Measurements from ENCODE around the gene CDC26. TPM values are rescaled to one million over a fixed set of nuclear protein-coding genes. Genes with fewer than 3 reads are reported as not detected.
"Not testable (repeated sequence)": the region's sequence is repeated elsewhere in the genome, so short reads cannot be mapped to it uniquely, and the experiment has no call there.

CDC26 gene
- total RNA-seq, 4 donors from 2014 or later, result 41.5 to 77.2 (median 48.5) TPM

DNA sequence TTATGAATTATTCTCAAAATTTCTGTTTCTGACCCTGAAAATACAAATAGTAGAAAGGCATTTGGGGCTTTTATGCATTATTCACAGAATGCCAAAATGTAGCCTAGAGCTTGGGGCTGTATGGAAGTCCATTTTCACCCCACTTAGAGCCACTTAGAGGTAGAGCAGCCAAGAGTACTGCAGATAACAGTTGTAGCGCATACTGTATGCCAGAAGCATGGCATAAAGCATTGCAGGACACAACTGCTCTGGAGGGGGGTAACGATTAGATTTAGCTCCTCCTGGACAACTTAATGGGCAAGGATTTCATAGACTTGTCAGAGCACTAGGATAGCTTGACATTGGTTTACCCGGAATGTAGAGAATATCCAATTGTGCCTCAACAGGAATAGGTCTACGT lies 38.3 kb downstream of the CDC26 start:
- H3K4me1 ChIP-seq, result peaks cover 0 to 20% (median 12%) of the 10 kb centered on the region in 4 donors
- H3K27ac ChIP-seq (replicated peaks in 1 of 4), result no peak overlapping the region
- H3K4me3 ChIP-seq, result no peak overlapping the region
- H3K36me3 ChIP-seq, result no peaks in the 10 kb centered on the region
- no peaks in the 10 kb centered on the region for H3K27me3 ChIP-seq
- intact Hi-C loops (cut with DNase I), result no loop called here
- H3K9me3 ChIP-seq, result no peaks in the 10 kb centered on the region
- TF ChIP-seq POLR2AphosphoS5 (IDR thresholded peaks at IDR 0.05) (no peak), EP300 (IDR thresholded peaks at IDR 0.05) (no peak), POLR2A (IDR thresholded peaks at IDR 0.05; ENCODE audit: low read depth) (no peak)
- TF ChIP-seq, protein P1, sequence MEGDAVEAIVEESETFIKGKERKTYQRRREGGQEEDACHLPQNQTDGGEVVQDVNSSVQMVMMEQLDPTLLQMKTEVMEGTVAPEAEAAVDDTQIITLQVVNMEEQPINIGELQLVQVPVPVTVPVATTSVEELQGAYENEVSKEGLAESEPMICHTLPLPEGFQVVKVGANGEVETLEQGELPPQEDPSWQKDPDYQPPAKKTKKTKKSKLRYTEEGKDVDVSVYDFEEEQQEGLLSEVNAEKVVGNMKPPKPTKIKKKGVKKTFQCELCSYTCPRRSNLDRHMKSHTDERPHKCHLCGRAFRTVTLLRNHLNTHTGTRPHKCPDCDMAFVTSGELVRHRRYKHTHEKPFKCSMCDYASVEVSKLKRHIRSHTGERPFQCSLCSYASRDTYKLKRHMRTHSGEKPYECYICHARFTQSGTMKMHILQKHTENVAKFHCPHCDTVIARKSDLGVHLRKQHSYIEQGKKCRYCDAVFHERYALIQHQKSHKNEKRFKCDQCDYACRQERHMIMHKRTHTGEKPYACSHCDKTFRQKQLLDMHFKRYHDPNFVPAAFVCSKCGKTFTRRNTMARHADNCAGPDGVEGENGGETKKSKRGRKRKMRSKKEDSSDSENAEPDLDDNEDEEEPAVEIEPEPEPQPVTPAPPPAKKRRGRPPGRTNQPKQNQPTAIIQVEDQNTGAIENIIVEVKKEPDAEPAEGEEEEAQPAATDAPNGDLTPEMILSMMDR (IDR thresholded peaks at IDR 0.05), result no peak
- 87% methylated on average over 4 of the region's 4 CpGs for WGBS
- no peak for DNase-seq (ENCODE audit: extremely low spot score)

- WGBS, result 78% methylated on average over 10 of the region's 10 CpGs
Observed at GRCh38 chr9:113235701-113236255, 39.6 kb downstream of the CDC26 start.

GRCh38 chr9:113231701-113232100 lies 43.7 kb downstream of the CDC26 start:
- H3K4me1 ChIP-seq, result peaks cover 0 to 14% (median 7%) of the 10 kb centered on the region in 4 donors
- intact Hi-C loops (cut with DNase I), result no loop called here
- H3K27me3 ChIP-seq, result no peaks in the 10 kb centered on the region
- no peak overlapping the region for H3K4me3 ChIP-seq
- no peaks in the 10 kb centered on the region for H3K9me3 ChIP-seq
- no peak for TF ChIP-seq POLR2A (IDR thresholded peaks at IDR 0.05; ENCODE audit: low read depth)
- no peak for TF ChIP-seq POLR2AphosphoS5 (IDR thresholded peaks at IDR 0.05)
- no peak for TF ChIP-seq EP300 (IDR thresholded peaks at IDR 0.05)
- TF ChIP-seq, protein P1 (IDR thresholded peaks at IDR 0.05), result no peak
- H3K27ac ChIP-seq (replicated peaks in 1 of 4), result no peak overlapping the region
- 100% methylated on average over 2 of the region's 2 CpGs for WGBS
- no peak for DNase-seq (ENCODE audit: extremely low spot score)
- H3K36me3 ChIP-seq, result peaks cover 0 to 5% (median 0%) of the 10 kb centered on the region in 4 donors

More at GRCh38 chr9:113235701-113236255, 39.6 kb downstream of the CDC26 start:
- H3K27ac ChIP-seq (replicated peaks in 1 of 4); H3K9me3 ChIP-seq; H3K4me3 ChIP-seq; H3K36me3 ChIP-seq; intact Hi-C loops (cut with DNase I); H3K27me3 ChIP-seq; DNase-seq (ENCODE audit: extremely low spot score): not testable (repeated sequence)
- peaks cover 0 to 20% (median 12%) of the 10 kb centered on the region in 4 donors for H3K4me1 ChIP-seq

DNA sequence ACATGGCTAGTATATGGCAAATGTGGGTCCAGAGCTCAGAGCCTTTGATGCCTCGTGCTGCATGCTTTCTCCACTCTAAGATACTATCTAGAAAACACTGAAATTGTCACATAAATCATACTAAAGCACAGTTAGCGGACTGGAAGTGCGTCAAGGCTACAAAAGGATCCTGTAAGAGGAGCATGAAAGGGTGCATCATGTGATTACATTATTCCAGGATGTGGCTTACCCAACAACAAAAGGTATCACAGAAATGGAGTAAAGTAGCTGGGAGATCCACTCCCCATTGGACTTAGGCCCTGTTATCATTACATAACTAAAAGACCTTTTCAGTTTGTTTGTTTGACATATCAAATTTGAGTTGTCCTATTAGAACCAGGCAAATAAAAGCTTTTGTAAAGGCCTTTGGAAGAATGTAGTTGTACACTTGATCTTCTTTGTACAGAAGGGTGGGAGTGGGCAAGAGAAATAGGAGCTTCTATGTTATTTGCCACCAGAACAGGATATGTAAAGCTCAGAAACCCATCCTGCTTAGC lies 47.2 kb downstream of the CDC26 start:
- H3K9me3 ChIP-seq, result no peaks in the 10 kb centered on the region
- H3K36me3 ChIP-seq, result peaks cover 0 to 5% (median 0%) of the 10 kb centered on the region in 4 donors
- DNase-seq (ENCODE audit: extremely low spot score), result no peak
- intact Hi-C loops (cut with DNase I), result no loop called here
- no peaks in the 10 kb centered on the region for H3K27me3 ChIP-seq
- no peak overlapping the region for H3K4me3 ChIP-seq
- no peak overlapping the region for H3K27ac ChIP-seq (replicated peaks in 1 of 4)
- TF ChIP-seq, protein P1 (IDR thresholded peaks at IDR 0.05), result no peak
- no peak for TF ChIP-seq POLR2A (IDR thresholded peaks at IDR 0.05; ENCODE audit: low read depth)
- TF ChIP-seq EP300 (IDR thresholded peaks at IDR 0.05), result no peak
- TF ChIP-seq POLR2AphosphoS5 (IDR thresholded peaks at IDR 0.05), result no peak
- WGBS, result 79% methylated on average over 3 of the region's 3 CpGs
- H3K4me1 ChIP-seq, result peaks cover 7 to 15% (median 10%) of the 10 kb centered on the region in 4 donors

DNA sequence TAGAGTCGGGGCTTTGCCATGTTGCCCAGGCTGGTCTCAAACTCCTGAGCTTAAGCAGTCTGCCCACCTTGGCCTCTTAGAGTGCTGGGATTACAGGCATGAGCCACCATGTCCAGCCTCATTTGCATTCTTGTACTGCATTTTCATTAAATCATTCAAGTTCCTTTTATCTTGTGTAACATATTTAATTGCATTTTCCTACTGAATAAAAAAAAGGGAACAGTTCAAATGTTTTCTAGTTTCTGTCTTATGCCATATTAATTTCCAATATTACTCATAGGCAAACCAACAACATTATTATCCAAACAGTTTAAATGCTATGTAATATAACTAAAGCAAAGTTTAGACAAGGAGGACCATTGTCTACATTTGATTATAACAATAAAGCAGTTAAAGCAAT lies 47.9 kb downstream of the CDC26 start:
- intact Hi-C loops (cut with DNase I), result no loop called here
- Histone ChIP-seq H3K9me3 (no peaks in the 10 kb centered on the region), H3K36me3 (peaks cover 0 to 5% (median 0%) of the 10 kb centered on the region in 4 donors), H3K27me3 (no peaks in the 10 kb centered on the region), H3K4me3 (no peak overlapping the region), H3K27ac (replicated peaks in 1 of 4) (no peak overlapping the region), H3K4me1 (peaks cover 11 to 17% (median 14%) of the 10 kb centered on the region in 4 donors)
- 93% methylated on average over 1 of the region's 1 CpG for WGBS
- TF ChIP-seq, protein P1 (IDR thresholded peaks at IDR 0.05), result no peak
- no peak for TF ChIP-seq POLR2A (IDR thresholded peaks at IDR 0.05; ENCODE audit: low read depth)
- no peak for TF ChIP-seq EP300 (IDR thresholded peaks at IDR 0.05)
- no peak for TF ChIP-seq POLR2AphosphoS5 (IDR thresholded peaks at IDR 0.05)
- DNase-seq (ENCODE audit: extremely low spot score), result no peak
